Pancreas (tissue), 10 donors: Measurements from ENCODE around the gene OR12D3. TPM values are rescaled to one million over a fixed set of nuclear protein-coding genes. Genes with fewer than 3 reads are reported as not detected.

Source experiments
- ATAC-seq, 4 donors: fragments of 200-7000 bp; cut with Tn5 transposase; one replicate each; pipeline versions ENCODE4 v1.8.0 to v1.9.1; 2020; ENCODE audit warnings: mild to moderate bottlenecking in 4 of 4, moderate library complexity in 4 of 4
- DNase-seq, 6 donors: peaks; one replicate each; pipeline ENCODE4 v3.0.0-alpha.2; 2020
- FAIRE-seq: peaks from 2 replicates; lab custom pipeline; 2012; peaks lifted over from hg19 to GRCh38; lab: Jason Lieb, UNC
- H3K27ac ChIP-seq, 4 donors: fragments of 200-600 bp; sonication (generic); 1 replicate in 3 of 4; 2 replicates in 1 of 4; pipeline versions ENCODE4 v1.5.0 to v1.8.0; 2020
- H3K27me3 ChIP-seq, 4 donors: fragments of 200-600 bp; one replicate each; pipeline ENCODE4 v1.8.0; 2021
- H3K36me3 ChIP-seq, 3 donors: fragments of 200-600 bp; sonication (generic) in 1 of 3; one replicate each; pipeline versions ENCODE4 v1.5.0 to v1.8.0; 2020 to 2021
- H3K4me1 ChIP-seq, 3 donors: fragments of 200-600 bp; one replicate each; pipeline ENCODE4 v1.8.0; 2021
- H3K4me3 ChIP-seq, 4 donors: fragments of 200-600 bp; sonication (generic) in 2 of 4; one replicate each; pipeline versions ENCODE4 v1.5.0 to v1.8.0; 2020 to 2021
- H3K9me3 ChIP-seq, 4 donors: fragments of 200-600 bp; one replicate each; pipeline ENCODE4 v1.8.0; 2021
- CTCF ChIP-seq, 4 donors: fragments of 200-600 bp; sonication (generic) in 3 of 4; IDR thresholded peaks; one replicate each; pipeline versions ENCODE4 v1.5.0 to v1.8.0; 2021; ENCODE audit warnings: antibody characterized with exemption in 4 of 4
- WGBS, 2 donors: extraction: QIAGEN DNeasy Blood & Tissue Kit; methylation state at CpG; one replicate each; pipeline ENCODE4 v1.1.7; 2013; 5-methylcytosine and 5-hydroxymethylcytosine counted together
- intact Hi-C, 3 donors: fragments of 100-400 bp; cut with DNase I; formaldehyde crosslinking; loops; one replicate each; pipeline versions ENCODE4 v1.11.1 to v1.14.2; 2022
- polyA plus RNA-seq, 2 donors: library from polyadenylated mRNA; stranded (reverse); fragments of 200-250 nt; gene quantifications; one replicate each; pipeline ENCODE4 v1.2.3, GENCODE V29; 2013
- total RNA-seq, 6 donors: library from RNA; stranded (reverse); fragmentation: NEBNext Ultra II Directional in 4 of 6; extraction: Animal tissue kit (Norgen Biotek cat#: 25700) in 4 of 6; gene quantifications; one replicate each; pipeline versions ENCODE4 v1.2.1 to v1.2.4, GENCODE V29; 2021 to 2023
- donor health status: healthy with polysubstance abuse.
- donor health status: DM: no; HTN: no; CAD: no; lungs with moderate emphysema.
- donor health status: DM: no; HTN: no; CAD: no.
- donor health status: control.
- donor health status: control.
- donor health status: Bipolar disorder and iron deficiency.
- donor health status: DM: yes; HTN: yes; CAD: no.
- donor health status: DM: no; HTN: no; CAD: no.
- donor health status: DM: no; HTN: no; CAD: no.
- donor health status: DM: yes; HTN: yes; CAD: no.

The OR12D3 gene
- total and polyA plus RNA-seq, 8 donors = not detected

- intact Hi-C loops = no loop called here
- no peaks in the 10 kb centered on the region for H3K27me3 ChIP-seq
- no peak for FAIRE-seq
- no peak overlapping the region for H3K27ac ChIP-seq
- no peak overlapping the region for H3K4me3 ChIP-seq
- no peak for TF ChIP-seq CTCF (IDR thresholded peaks at IDR 0.05)
- no peaks in the 10 kb centered on the region for H3K4me1 ChIP-seq
- no peaks in the 10 kb centered on the region for H3K9me3 ChIP-seq
- no peak for ATAC-seq
- H3K36me3 ChIP-seq = no peaks in the 10 kb centered on the region
- WGBS, 2 donors = 39 to 62% methylated on average over 2 of the region's 2 CpGs
- no peak for DNase-seq
Observed at GRCh38 chr6:29336269-29336668, 38.8 kb downstream of the OR12D3 start.

- no peak for FAIRE-seq
- no peak for DNase-seq
- intact Hi-C loops = no loop called here
- Histone ChIP-seq H3K9me3 (no peaks in the 10 kb centered on the region), H3K4me1 (no peaks in the 10 kb centered on the region), H3K27ac (no peak overlapping the region), H3K27me3 (no peaks in the 10 kb centered on the region), H3K4me3 (no peak overlapping the region), H3K36me3 (no peaks in the 10 kb centered on the region)
- TF ChIP-seq CTCF (IDR thresholded peaks at IDR 0.05) = no peak
- no peak for ATAC-seq
Observed at GRCh38 chr6:29332676-29333075, 42.4 kb downstream of the OR12D3 start.

- H3K4me3 ChIP-seq = no peak overlapping the region
- H3K27me3 ChIP-seq = peaks cover 0 to 11% (median 4%) of the 10 kb centered on the region in 4 donors
- no peak for DNase-seq
- no peaks in the 10 kb centered on the region for H3K9me3 ChIP-seq
- H3K36me3 ChIP-seq = no peaks in the 10 kb centered on the region
- intact Hi-C loops = no loop called here
- no peak overlapping the region for H3K27ac ChIP-seq
- no peak for FAIRE-seq
- TF ChIP-seq CTCF (IDR thresholded peaks at IDR 0.05) = no peak
- ATAC-seq = no peak
- no peaks in the 10 kb centered on the region for H3K4me1 ChIP-seq
- 35 to 41% methylated on average over 4 of the region's 4 CpGs for WGBS, 2 donors
Observed at GRCh38 chr6:29325777-29326176, 49.3 kb downstream of the OR12D3 start.

Other genes with a start within 250 kb of the OR12D3 start
- gene OR2J2, start 204.4 kb downstream of the OR12D3 start, total RNA-seq = not detected
- not detected for gene OR2J2, start 204.4 kb downstream of the OR12D3 start, polyA plus RNA-seq
- not detected for gene OR14J1, start 73.6 kb downstream of the OR12D3 start, total RNA-seq
- not detected for gene OR14J1, start 73.6 kb downstream of the OR12D3 start, polyA plus RNA-seq
- not detected for gene OR5V1, start 6.4 kb downstream of the OR12D3 start, total RNA-seq
- not detected for gene OR5V1, start 6.4 kb downstream of the OR12D3 start, polyA plus RNA-seq
- not detected for gene OR12D2, start 20.3 kb upstream of the OR12D3 start, total RNA-seq
- not detected for gene OR12D2, start 20.3 kb upstream of the OR12D3 start, polyA plus RNA-seq
- gene OR12D1, start 39.6 kb upstream of the OR12D3 start, total RNA-seq = not detected
- not detected for gene OR12D1, start 39.6 kb upstream of the OR12D3 start, polyA plus RNA-seq
- gene OR10C1, start 64.0 kb upstream of the OR12D3 start, total RNA-seq = not detected
- gene OR10C1, start 64.0 kb upstream of the OR12D3 start, polyA plus RNA-seq = not detected
- not detected for gene OR11A1, start 81.8 kb upstream of the OR12D3 start, total RNA-seq
- not detected for gene OR11A1, start 81.8 kb upstream of the OR12D3 start, polyA plus RNA-seq
- gene OR2H1, start 81.9 kb upstream of the OR12D3 start, total RNA-seq = not detected
- not detected for gene OR2H1, start 81.9 kb upstream of the OR12D3 start, polyA plus RNA-seq
- gene MAS1L, start 112.7 kb upstream of the OR12D3 start, total RNA-seq = not detected
- gene MAS1L, start 112.7 kb upstream of the OR12D3 start, polyA plus RNA-seq = not detected
- gene UBD, start 184.4 kb upstream of the OR12D3 start, total RNA-seq = 100 to 1,000 TPM in 2 of 6 donors, 1 to 10 TPM in 3, under 1 TPM in 1; 0.66 to 331 (median 6.3) TPM
- gene UBD, start 184.4 kb upstream of the OR12D3 start, polyA plus RNA-seq = 10 to 100 TPM in 1 of 2 donors, 1 to 10 TPM in 1; 4.4 to 32.2 TPM
- gene OR2H2, start 209.8 kb upstream of the OR12D3 start, total RNA-seq = not detected
- gene OR2H2, start 209.8 kb upstream of the OR12D3 start, polyA plus RNA-seq = not detected